HCT116 (cell line): ENCODE measurements around the gene ZSWIM6. TPM values are rescaled to one million over a fixed set of nuclear protein-coding genes. Genes with fewer than 3 reads are reported as not detected.

ENCODE experiments used
- ATAC-seq: fragments of 200-7000 bp; cut with Tn5 transposase; 2 replicates; pipeline ENCODE4 v1.9.1; 2020; ENCODE audit warnings: mild to moderate bottlenecking, moderate library complexity
- BruUV-seq: library from RNA; stranded (reverse); fragments of 400-500 nt; replicated peaks from 2 replicates; lab custom pipeline; 2021; lab: Mats Ljungman, UMichigan
- CTCF ChIA-PET: fragments of 300-600 bp; sonication (Branson Sonifier 250); formaldehyde crosslinking; loops from one replicate; lab custom pipeline; 2021; ENCODE audit warnings: antibody characterized with exemption; lab: Charles Lee
- POLR2A ChIA-PET: fragments of 300-600, 350-600 bp; sonication (Branson Sonifier 250); formaldehyde crosslinking; loops from one replicate; lab custom pipeline; 2021; ENCODE audit warnings: antibody characterized with exemption; lab: Charles Lee
- RAD21 ChIA-PET, 2 experiments: fragments of 300-600 bp; sonication (Branson Sonifier 250); formaldehyde crosslinking; loops; one replicate each; lab custom pipeline; 2023; ENCODE audit warnings: low total read pairs in 2 of 2; ENCODE audit not compliant: uncharacterized antibody in 2 of 2, unreplicated experiment in 2 of 2, low non-redundant PET in 1 of 2; lab: Charles Lee
- DNase-seq: peaks from one replicate; pipeline ENCODE4 v3.0.0-alpha.2; 2010; ENCODE audit warnings: low read depth, low spot score
- H2AFZ ChIP-seq: fragments of 200-600 bp; shearing (Covaris generic), sonication (generic); 2 replicates; pipeline ENCODE4 v1.6.1; 2017; ENCODE audit warnings: low read depth, mixed run types, mixed read lengths, antibody characterized with exemption, low read length; ENCODE audit not compliant: poor library complexity, severe bottlenecking
- H3K27ac ChIP-seq: 2 replicates; pipeline ENCODE4 v1.5.1; 2012; ENCODE audit warnings: low read depth, low read length
- H3K27me3 ChIP-seq: fragments of 200-600 bp; sonication (generic); 2 replicates; pipeline ENCODE4 v1.6.1; 2016; ENCODE audit warnings: mixed run types, low read length, mixed read lengths; ENCODE audit not compliant: insufficient read depth
- H3K36me3 ChIP-seq, 2 experiments: fragments of 200-500 bp in 1 of 2; fragments of 200-600 bp in 1 of 2; sonication (Bioruptor generic) in 1 of 2; sonication (generic) in 1 of 2; 2 replicates each; pipeline versions ENCODE4 v1.5.1 to v1.6.1; 2014 to 2016; ENCODE audit warnings: low read length in 2 of 2, inconsistent platforms in 1 of 2, mixed read lengths in 1 of 2, mixed run types in 1 of 2; ENCODE audit not compliant: insufficient read depth in 2 of 2, control insufficient read depth in 1 of 2
- H3K4me1 ChIP-seq, 2 experiments: fragments of 200-600 bp in 1 of 2; sonication (generic) in 1 of 2; 2 replicates each; pipeline versions ENCODE4 v1.5.1 to v1.6.1; 2012 to 2017; ENCODE audit warnings: low read length in 2 of 2, inconsistent platforms in 1 of 2, mild to moderate bottlenecking in 1 of 2, mixed read lengths in 1 of 2, mixed run types in 1 of 2, moderate library complexity in 1 of 2; ENCODE audit not compliant: insufficient read depth in 2 of 2, control insufficient read depth in 1 of 2
- H3K4me2 ChIP-seq: fragments of 200-600 bp; sonication (generic); 2 replicates; pipeline ENCODE4 v1.6.1; 2017; ENCODE audit warnings: mixed run types, low read length, mixed read lengths
- H3K4me3 ChIP-seq, 2 experiments: fragments of 200-600 bp in 1 of 2; sonication (generic) in 1 of 2; replicated peaks in 1 of 2; 2 replicates each; pipeline ENCODE4 v1.5.1; 2011 to 2016; ENCODE audit warnings: low read length in 2 of 2, control low read depth in 1 of 2, low read depth in 1 of 2, mild to moderate bottlenecking in 1 of 2, mixed read lengths in 1 of 2, mixed run types in 1 of 2
- H3K79me2 ChIP-seq: fragments of 200-600 bp; sonication (generic); 2 replicates; pipeline ENCODE4 v1.6.1; 2017; ENCODE audit warnings: mild to moderate bottlenecking, mixed run types, low read length, moderate library complexity, mixed read lengths; ENCODE audit not compliant: insufficient read depth
- H3K9ac ChIP-seq: fragments of 200-600 bp; sonication (generic); 2 replicates; pipeline ENCODE4 v1.6.1; 2016; ENCODE audit warnings: low read length, mixed read lengths
- H3K9me2 ChIP-seq: fragments of 200-600 bp; sonication (generic), shearing (Covaris generic); 2 replicates; pipeline ENCODE4 v1.6.1; 2017; ENCODE audit warnings: mixed run types, mild to moderate bottlenecking, moderate library complexity; ENCODE audit not compliant: insufficient read depth
- H3K9me3 ChIP-seq, 2 experiments: fragments of 200-500 bp in 1 of 2; fragments of 200-600 bp in 1 of 2; sonication (Bioruptor generic) in 1 of 2; sonication (generic) in 1 of 2; 2 replicates each; pipeline ENCODE4 v1.6.1; 2014 to 2017; ENCODE audit warnings: low read length in 2 of 2, mixed read lengths in 2 of 2, inconsistent platforms in 1 of 2, low read depth in 1 of 2, mild to moderate bottlenecking in 1 of 2, mixed run types in 1 of 2, moderate library complexity in 1 of 2; ENCODE audit not compliant: control insufficient read depth in 1 of 2, insufficient read depth in 1 of 2
- H4K20me1 ChIP-seq: fragments of 200-600 bp; sonication (generic), shearing (Covaris generic); 2 replicates; pipeline ENCODE4 v1.6.1; 2017; ENCODE audit warnings: mixed run types, mild to moderate bottlenecking, moderate library complexity; ENCODE audit not compliant: insufficient read depth
- ATF3 ChIP-seq: IDR thresholded peaks from 2 replicates; pipeline ENCODE4 v1.6.1; 2012
- CBX3 ChIP-seq: IDR thresholded peaks from 2 replicates; pipeline ENCODE4 v1.6.1; 2012; ENCODE audit warnings: low read depth
- CEBPB ChIP-seq: IDR thresholded peaks from 2 replicates; pipeline ENCODE4 v1.6.1; 2012; ENCODE audit warnings: low read depth
- ELF1 ChIP-seq: IDR thresholded peaks from 2 replicates; pipeline ENCODE4 v1.6.1; 2012; ENCODE audit warnings: low read depth, borderline replicate concordance
- EZH2 ChIP-seq: fragments of 200-600 bp; sonication (generic); IDR thresholded peaks from 2 replicates; pipeline ENCODE4 v1.6.1; 2017; ENCODE audit warnings: antibody characterized with exemption, mixed run types
- EZH2phosphoT487 ChIP-seq: fragments of 200-600 bp; IDR thresholded peaks from 2 replicates; pipeline ENCODE4 v1.6.1; 2018; ENCODE audit warnings: antibody characterized with exemption, borderline replicate concordance
- JUND ChIP-seq: IDR thresholded peaks from 2 replicates; pipeline ENCODE4 v1.6.1; 2012
- MAX ChIP-seq: IDR thresholded peaks from 2 replicates; pipeline ENCODE4 v1.6.1; 2012
- POLR2A ChIP-seq: IDR thresholded peaks from 2 replicates; pipeline ENCODE4 v1.7.0; 2011; ENCODE audit warnings: borderline replicate concordance; ENCODE audit not compliant: insufficient read depth, insufficient read length; ENCODE audit errors: extremely low read depth
- RAD21 ChIP-seq: IDR thresholded peaks from 2 replicates; pipeline ENCODE4 v1.6.1; 2012; ENCODE audit warnings: low read depth, mild to moderate bottlenecking
- REST ChIP-seq: IDR thresholded peaks from 2 replicates; pipeline ENCODE4 v1.6.1; 2012; ENCODE audit warnings: low read depth
- SIN3A ChIP-seq: IDR thresholded peaks from 2 replicates; pipeline ENCODE4 v1.6.1; 2012; ENCODE audit warnings: low read depth
- SP1 ChIP-seq: IDR thresholded peaks from 2 replicates; pipeline ENCODE4 v1.6.1; 2012; ENCODE audit warnings: low read depth
- SRF ChIP-seq: IDR thresholded peaks from 2 replicates; pipeline ENCODE4 v1.6.1; 2012; ENCODE audit warnings: low read depth
- TCF7L2 ChIP-seq: IDR thresholded peaks from 2 replicates; pipeline ENCODE4 v1.7.0; 2011; ENCODE audit warnings: borderline replicate concordance, inconsistent platforms; ENCODE audit not compliant: insufficient read depth, insufficient read length; ENCODE audit errors: extremely low read depth
- YY1 ChIP-seq: IDR thresholded peaks from 2 replicates; pipeline ENCODE4 v1.6.1; 2011; ENCODE audit warnings: low read length, low read depth, moderate library complexity, mild to moderate bottlenecking; ENCODE audit not compliant: insufficient replicate concordance; ENCODE audit errors: extremely low read depth
- ZBTB33 ChIP-seq: IDR thresholded peaks from 2 replicates; pipeline ENCODE4 v1.6.1; 2011; ENCODE audit warnings: mild to moderate bottlenecking, low read length, moderate library complexity; ENCODE audit not compliant: insufficient replicate concordance; ENCODE audit errors: extremely low read depth
- ZFX ChIP-seq: fragments of 450-650 bp; IDR thresholded peaks from 2 replicates; pipeline ENCODE4 v1.6.1; 2017
- ZNF274 ChIP-seq: fragments of 200-500 bp; sonication (Bioruptor generic); IDR thresholded peaks from 2 replicates; pipeline ENCODE4 v1.6.1; 2014; ENCODE audit warnings: mild to moderate bottlenecking, low read depth, low read length, inconsistent platforms
- intact Hi-C: fragments of 100-400 bp; cut with micrococcal nuclease; formaldehyde crosslinking; loops from 2 replicates; pipeline ENCODE4 v1.10.0; 2022
- total RNA-seq: library from RNA; stranded (reverse); gene quantifications from one replicate; pipeline ENCODE4 v1.2.1, GENCODE V29; 2021; ENCODE audit not compliant: unreplicated experiment

Gene ZSWIM6
- total RNA-seq, 1 experiment from 2014 or later: 7.4 TPM

- BruUV-seq: no TSS peak
- no peak for ATAC-seq
- H3K9me2 ChIP-seq: no peaks in the 10 kb centered on the region
- H3K27me3 ChIP-seq: no peaks in the 10 kb centered on the region
- no peaks in the 10 kb centered on the region for H4K20me1 ChIP-seq
- no peaks in the 10 kb centered on the region for H3K79me2 ChIP-seq
- ChIA-PET CTCF (no interaction called here), POLR2A (no interaction called here), RAD21 (no interaction called here)
- intact Hi-C loops: no loop called here
- no peaks in the 10 kb centered on the region for H3K9me3 ChIP-seq
- peaks cover 0 to 5% of the 10 kb centered on the region in 2 experiments; a peak in 1 of 4 replicates for H3K4me1 ChIP-seq
- TF ChIP-seq SP1 (no peak), ZBTB33 (no peak), SRF (no peak), CEBPB (no peak), CBX3 (no peak), MAX (no peak), EZH2 (no peak), ELF1 (no peak), JUND (no peak), TCF7L2 (no peak), EZH2phosphoT487 (no peak), SIN3A (no peak), REST (no peak), RAD21 (no peak), ZNF274 (no peak), ATF3 (no peak), YY1 (no peak), POLR2A (no peak), ZFX (no peak)
- DNase-seq: no peak
- no peak overlapping the region for H3K27ac ChIP-seq
- H3K4me2 ChIP-seq: no peak overlapping the region
- no peaks in the 10 kb centered on the region for H3K36me3 ChIP-seq
- no peak overlapping the region for H2AFZ ChIP-seq
- H3K4me3 ChIP-seq: no peak overlapping the region
- no peak overlapping the region for H3K9ac ChIP-seq
Observed at GRCh38 chr5:61575581-61575980, 243.5 kb downstream of the ZSWIM6 start.
